Heart left ventricle (tissue), 13 donors: Measurements from ENCODE around the gene WIPF1.

ENCODE experiments used
- CTCF ChIP-seq, 12 donors: fragments of 200-600 bp; sonication (generic) in 4 of 12; IDR thresholded peaks; one replicate each; pipeline versions ENCODE4 v1.5.0 to v1.8.0; 2018 to 2022; ENCODE audit warnings: antibody characterized with exemption in 12 of 12, mild to moderate bottlenecking in 5 of 12
- POLR2A ChIP-seq, 2 donors: fragments of 450-650 bp; IDR thresholded peaks; one replicate each; pipeline ENCODE4 v1.6.1; 2017; ENCODE audit warnings: antibody characterized with exemption in 2 of 2, mild to moderate bottlenecking in 2 of 2, moderate library complexity in 2 of 2
- donor health status: ischemic (EF 13 %, LVEDD 7.1; RV severe dilation, severe dysfunction).
- donor health status: DM: no; HTN: yes; CAD: no.
- donor health status: DM: no; HTN: no; CAD: no.
- donor health status: ischemic (EF 25% LVEDD 6.9; RV normal size, moderate dysfunction).
- donor health status: ischemic (EF 25% LVEDD 5.7; RV mildly dilated, moderate dysfunction).
- donor health status: ischemic (EF 35%, LVEDD 5.7; RV mildly dilated, moderate dysfunction).
- donor health status: nonischemic (EF 11% LVEDD 7.7; RV severe dilation, severe dysfunction).
- donor health status: DM: yes; HTN: yes; CAD: no.
- donor health status: PGD.
- donor health status: ischemic (EF 29% LVEDD 5.4; RV normal size, mild dysfunction).
- donor health status: nonischemic (EF 23%, LVEDD 6.1; RV moderate dilation, normal function).

- no peak for TF ChIP-seq CTCF (IDR thresholded peaks at IDR 0.05)
- TF ChIP-seq POLR2A (IDR thresholded peaks at IDR 0.05) = no peak
Observed at GRCh38 chr2:174568425-174568824, 29.2 kb downstream of the WIPF1 start.
